TTC549 (cell line): ENCODE results near the gene E4F1.

Experiments used
- FAIRE-seq: peaks from 2 replicates; lab custom pipeline; 2012; peaks lifted over from hg19 to GRCh38; lab: Jason Lieb, UNC

Gene E4F1

DNA sequence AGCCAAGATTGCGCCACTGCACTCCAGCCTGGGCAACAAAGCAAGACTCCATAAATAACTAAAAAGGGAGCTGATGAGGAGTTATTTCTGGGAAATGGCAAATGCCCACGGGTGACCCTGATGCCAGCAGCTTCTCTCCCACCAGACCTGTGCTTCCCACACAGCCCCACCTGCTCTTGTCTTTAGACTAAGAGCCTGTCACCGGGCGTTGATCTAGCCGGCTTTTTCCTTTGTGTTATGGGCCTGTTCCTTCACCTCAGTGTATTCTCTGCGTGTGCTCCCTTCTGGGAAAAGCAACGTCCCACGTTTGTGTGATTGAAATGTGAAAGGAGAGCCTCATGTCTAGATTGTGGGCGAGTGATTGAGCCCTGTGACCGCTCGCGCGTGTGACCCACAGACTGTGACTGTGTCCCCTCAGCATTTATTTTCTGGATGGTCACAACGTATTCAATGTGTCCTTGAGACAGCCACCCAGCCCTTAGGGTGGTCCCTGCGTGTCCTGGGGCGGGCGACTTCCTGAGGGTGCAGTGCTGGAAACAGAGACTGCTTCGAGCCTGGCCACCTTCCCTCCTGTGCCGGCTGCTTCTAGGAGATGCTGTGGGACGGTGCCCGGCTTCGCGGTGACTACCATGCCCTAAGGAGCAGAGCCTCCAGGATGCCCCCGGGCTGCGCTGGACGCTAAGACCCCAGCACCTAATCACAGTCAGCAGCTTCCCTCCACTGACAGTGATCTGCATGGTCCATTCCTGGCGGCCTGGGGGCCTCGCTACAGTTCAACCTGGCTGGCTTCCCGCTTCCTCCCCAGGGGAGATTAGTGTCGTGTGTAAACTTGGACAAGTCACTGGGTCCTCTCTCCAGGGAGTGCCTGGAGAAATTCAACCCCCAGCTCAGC, 52.3 kb downstream of the E4F1 start:
- FAIRE-seq = no peak

DNA sequence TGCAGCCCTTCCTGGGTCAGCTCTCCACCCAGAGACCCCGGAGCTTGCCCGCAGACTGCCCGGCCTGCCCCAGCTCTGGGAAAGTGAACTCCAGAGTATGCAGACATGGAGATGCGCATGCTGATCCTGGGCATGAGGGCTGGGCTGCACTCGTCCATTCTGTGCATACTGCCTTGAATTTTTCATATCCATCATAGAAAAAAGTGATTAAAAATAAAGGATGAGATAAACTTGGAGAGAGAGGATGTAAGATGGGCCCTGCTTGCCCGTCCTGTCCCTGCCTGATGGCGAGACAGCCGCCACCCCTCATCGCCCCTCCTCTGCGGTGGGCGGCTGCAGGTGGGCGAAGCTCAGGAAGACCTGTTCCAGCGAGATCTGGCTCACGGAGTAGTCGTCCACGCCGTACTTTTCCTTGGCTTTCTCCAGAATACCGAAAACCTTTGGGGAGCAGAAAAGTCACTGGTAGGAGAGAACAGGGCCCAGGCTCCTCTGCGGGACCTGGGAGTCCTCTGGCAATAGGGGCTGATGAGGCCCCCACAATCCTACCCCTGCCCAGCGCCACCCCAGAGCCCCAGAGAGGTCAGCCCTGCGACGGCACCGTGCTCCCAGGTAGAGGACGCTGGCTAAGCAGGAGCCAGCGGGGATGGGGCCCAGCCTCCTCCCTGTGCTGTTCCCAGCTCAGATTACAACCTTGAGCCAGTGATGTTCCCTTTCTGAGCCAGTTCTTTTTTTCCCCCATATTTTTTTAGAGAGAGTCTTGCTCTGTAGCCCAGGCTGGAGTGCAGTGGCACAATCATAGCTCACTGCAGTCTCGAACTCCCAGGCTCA, 53.2 kb downstream of the E4F1 start:
- FAIRE-seq = no peak

DNA sequence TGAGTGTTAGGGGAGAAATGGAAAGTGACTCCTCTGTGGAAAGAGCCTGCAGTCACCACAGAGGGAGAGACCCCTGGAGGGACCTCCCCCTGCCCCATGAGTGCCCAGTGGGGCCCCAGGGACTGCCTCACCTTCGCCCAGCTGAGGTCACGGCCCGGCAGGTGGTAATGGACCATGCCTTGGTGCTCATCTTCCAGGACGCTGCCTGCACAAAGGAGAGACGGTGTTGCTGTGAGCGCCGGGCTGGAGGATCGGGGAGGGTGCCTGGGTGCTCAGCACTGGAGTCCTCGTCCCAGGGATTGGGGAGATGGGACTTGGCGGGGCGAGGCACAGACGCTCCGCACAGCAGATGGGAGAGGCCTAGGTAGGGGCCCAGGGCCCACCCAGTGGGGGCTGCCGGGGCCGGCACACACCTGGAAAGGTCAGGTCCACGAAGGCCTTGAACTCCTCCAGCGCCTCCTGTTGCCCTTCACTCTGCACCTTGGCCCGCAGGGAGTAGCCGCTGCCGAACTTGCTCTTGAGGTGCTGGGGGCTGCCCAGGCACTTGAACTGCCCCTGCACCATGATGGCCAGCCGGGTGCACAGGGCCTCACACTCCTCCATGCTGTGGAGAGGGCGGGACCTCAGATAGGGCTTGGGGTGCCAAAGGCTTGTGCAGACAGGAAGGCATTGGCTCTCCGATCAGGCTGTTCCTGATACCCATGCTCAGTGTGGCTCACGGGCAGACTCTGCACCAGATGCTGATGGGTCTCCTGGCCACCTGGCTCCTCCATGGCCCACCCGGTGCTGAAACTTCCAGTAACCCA, 54.3 kb downstream of the E4F1 start:
- FAIRE-seq = no peak

DNA sequence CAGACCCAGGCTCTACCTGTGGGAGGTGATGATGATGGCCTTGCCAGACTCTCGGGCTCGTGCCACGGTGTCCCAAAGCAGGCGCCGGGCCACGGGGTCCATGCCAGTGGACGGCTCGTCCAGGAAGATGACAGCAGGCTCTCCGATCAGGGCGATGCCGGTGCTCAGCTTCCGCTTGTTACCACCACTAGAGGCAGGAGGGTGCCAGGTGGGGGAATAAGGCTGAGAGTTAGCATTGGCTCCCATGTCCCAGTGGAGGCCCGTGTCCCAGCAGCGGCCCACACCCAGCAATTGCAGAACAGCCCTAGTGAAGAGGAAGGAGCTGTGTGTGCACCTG, 54.8 kb downstream of the E4F1 start:
- FAIRE-seq = no peak

DNA sequence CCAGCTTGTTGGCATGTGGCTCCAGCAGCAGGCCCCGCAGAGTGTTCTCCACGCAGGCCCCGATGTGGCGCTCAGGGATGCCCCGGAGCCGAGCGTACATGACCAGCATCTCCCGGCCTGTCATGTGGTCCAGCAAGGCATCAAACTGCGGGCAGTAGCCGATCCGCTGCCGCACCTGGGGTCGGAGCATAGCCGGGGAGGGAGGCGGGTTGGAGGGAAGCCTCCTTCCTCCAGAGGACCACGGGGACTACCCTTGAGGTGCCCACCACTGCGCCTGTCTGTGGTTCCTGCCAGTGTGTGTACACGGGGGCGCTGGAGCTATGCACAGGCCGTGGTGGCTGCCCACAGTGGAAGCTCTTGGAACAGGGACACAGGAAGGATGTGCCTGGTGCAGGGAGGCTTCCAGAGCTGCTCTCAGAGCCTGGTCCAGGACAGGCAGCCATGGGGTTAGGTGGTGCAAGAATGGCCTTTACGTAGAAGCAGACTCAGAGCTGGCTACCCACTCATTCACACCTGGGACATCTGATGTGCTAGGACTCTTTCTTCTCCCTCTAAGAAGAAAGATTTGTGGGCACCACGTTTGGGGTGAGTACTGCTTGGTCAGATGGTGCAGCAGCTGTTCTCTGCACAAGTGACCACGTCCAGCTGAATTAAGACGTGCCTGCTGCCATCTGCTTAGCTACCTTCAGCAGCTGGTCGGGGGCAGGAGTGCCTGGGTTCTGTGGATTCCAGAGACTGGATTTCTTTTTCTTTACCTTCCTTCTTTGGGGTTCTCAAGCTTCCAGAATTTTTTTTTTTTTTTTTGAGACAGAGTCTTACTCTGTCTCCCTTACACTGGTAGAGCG, 55.8 kb downstream of the E4F1 start:
- no peak for FAIRE-seq

DNA sequence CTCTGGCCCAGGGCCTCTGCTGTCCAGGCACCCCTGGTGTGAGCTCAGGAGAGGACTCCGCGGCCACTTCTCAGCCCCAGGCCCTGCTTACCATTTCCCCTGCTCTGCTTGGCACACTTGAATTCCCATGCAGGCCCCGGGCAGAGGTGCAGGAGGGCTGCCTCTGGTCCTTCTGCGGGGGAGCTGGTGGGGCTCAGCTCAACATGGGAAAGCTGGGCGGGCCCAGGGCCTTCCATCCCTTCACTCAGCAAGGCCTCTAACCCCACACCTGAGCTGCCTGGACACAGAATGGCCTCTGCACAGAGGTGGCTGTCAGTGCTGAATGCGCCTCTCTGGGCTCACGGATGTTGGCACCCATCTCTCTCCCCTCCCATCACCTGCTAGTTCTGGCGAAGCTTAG, 57.1 kb downstream of the E4F1 start:
- no peak for FAIRE-seq

DNA sequence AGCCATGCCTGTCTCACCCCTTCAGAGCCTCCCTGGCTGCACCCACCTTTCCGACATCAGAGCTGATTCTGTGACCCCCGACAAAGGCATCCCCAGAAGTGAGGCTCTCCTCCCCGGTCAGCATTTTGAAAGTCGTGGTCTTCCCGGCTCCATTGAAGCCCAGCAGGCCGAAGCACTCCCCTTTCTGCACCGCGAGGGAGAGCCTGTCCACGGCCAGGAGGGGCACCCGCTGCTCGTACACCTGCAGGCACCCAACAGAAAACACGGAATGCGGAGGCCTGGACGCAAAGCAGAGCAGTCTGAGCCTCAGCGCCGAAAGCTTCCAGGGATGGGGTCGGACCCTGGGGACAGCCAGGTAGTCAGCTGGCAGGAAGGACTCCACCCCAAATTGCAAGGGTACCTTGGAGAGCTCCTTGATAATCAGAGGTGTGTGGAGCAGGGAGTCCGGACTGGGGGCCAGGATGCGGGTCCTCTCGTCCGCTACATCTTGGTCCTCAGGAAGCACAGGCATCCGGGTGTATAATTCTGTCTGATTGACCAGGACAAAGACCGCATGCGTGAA, 57.7 kb downstream of the E4F1 start:
- FAIRE-seq = no peak

DNA sequence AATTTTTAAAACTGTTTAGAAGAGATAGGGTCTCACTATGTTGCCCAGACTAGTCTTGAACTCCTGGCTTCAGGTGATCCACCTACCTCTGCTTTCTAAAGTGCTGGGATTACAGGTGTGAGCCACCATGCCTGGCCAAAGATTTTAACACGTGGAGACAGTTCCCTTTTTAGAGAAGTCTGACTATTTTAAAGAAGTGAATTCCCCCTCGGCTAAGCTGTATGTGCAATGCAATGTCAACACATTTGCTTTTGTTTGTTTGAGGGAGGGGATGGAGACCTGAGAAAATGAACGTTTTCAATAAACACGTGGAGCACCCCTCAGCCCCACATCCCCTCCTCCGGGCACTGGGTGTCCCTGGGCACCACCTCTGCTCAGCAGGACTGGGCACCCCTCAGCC, 58.9 kb downstream of the E4F1 start:
- FAIRE-seq = no peak

DNA sequence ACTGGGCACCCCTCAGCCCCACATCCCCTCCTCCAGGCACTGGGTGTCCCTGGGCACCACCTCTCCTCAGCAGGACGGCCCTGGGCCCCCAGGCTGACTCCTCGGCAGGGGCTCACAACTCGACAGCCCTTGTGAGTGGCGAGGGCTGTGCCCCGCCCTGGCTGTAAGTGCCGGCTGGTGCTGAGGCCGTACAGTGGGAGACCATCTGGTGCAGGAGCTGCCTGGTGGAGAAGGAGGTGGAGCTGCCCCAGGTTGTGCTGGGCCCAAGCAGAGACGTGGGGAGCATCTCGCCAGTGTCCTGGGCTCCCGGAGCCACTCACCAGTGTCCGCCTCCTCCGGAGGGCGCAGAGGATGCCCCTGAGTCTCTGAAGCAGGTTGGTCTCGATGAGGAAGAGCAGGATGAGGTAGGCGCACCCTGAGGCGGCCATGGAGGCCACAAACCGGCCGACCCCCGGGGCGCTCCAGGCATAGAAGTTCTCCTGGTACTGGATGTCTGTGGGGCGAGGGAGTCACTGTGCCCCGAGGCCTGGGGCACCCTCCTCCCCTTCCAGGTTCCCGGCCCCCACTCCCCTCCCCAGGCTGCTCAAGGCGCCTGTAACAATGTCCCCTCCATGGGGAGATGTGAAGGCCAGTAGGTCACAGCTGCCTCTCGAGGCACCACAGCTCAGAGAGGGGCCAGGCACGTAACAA, 59.6 kb downstream of the E4F1 start:
- no peak for FAIRE-seq

DNA sequence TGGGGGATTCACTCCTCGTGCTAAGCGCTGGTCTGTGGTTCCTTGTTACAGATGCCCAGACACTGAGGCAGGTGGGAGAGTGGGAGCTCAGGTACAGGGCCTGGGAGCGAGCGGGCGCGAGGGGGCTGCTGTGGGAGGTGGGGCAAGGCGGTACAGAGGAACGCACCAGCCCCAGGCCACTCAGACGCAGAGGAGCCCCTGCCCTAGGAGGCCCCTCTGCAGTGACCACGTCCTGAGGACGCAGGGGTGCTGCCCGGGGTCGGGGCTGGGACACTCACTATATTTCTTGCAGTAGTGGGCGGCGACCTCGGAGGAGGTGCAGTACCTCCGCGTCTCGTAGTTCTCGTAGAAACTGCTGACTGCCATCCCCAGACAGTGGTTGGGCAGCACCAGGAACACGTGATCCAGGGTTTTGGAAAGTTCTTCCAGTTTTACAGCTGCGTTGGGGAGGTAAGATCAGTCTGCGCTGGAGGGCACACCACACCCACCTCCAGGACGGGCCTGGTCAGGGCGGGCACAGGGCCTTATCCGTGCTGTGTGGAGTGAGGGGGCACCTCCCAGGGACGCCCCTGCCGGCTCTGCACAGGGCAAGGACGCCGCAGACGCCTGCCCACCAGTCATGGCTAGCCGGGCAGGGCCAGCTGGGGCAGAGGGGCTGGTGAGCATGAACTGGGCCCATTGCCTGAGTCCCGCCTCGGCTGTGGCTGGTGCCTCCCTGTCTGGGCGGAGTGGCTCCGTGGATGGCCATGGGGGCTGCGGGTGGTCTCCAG, 60.8 kb downstream of the E4F1 start:
- FAIRE-seq = no peak

DNA sequence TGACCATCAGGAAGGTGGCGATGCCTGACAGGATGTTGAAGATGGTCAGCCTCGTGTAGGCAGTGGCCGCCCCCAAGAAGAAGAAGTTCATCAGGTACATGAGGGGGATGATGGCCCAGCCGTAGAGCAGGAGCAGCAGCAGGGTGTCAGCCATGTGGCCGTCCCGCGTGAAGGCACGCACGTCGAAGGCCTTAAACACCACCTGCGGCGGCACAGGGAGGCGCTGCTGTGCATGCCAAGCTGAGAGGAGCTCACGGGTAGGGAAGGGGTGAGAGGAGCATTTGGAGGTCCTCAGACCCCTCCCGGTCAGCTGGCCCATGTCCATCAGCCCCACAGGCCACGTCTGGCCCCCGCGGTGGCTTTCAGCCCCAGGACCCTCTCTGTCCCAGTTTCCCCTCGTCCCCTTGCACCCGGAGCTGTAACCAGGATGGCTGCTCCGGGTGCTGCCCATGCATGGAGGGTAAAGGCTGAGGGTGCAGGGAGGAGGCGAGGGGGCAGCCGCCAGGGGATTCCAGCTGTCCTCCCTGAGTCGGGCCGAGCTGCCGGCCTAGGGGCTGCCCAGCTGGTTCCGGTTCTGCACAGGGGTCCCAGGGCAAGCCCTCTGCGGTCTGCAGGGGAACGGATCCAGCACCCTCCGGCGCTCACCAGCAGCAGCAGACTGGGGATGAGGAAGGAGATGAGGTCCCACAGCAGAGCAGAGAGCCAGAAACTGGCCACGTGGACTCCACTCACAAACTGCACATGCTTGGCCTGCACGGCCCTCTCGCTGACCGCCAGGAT, 61.6 kb downstream of the E4F1 start:
- no peak for FAIRE-seq
